HG02970 (cell line): ENCODE measurements around the gene LUM.

Experiments used
- ATAC-seq: cut with Tn5 transposase; IDR thresholded peaks from one replicate; pipeline ENCODE4 v1.9.1; 2021; ENCODE audit warnings: mild to moderate bottlenecking, moderate library complexity, moderate number of reproducible peaks; ENCODE audit not compliant: unreplicated experiment, low FRiP score

LUM gene

GRCh38 chr12:91078501-91078900 is 32.8 kb downstream of the LUM start:
- no peak for ATAC-seq

- no peak for ATAC-seq
Observed at GRCh38 chr12:91077228-91077954, 33.9 kb downstream of the LUM start.

- ATAC-seq = no peak
Observed at GRCh38 chr12:91074851-91075250, 36.4 kb downstream of the LUM start.

GRCh38 chr12:91074154-91074709 is 37.1 kb downstream of the LUM start:
- ATAC-seq = no peak

- ATAC-seq = no peak
Observed at GRCh38 chr12:91073426-91073825, 37.9 kb downstream of the LUM start.

GRCh38 chr12:91072931-91073330 is 38.4 kb downstream of the LUM start:
- ATAC-seq = no peak

- no peak for ATAC-seq
Observed at GRCh38 chr12:91070936-91071335, 40.4 kb downstream of the LUM start.

GRCh38 chr12:91065396-91065795 is 45.9 kb downstream of the LUM start:
- ATAC-seq = no peak

- no peak for ATAC-seq
Observed at GRCh38 chr12:91064640-91065039, 46.7 kb downstream of the LUM start.

GRCh38 chr12:91061091-91061490 is 50.2 kb downstream of the LUM start:
- no peak for ATAC-seq

- no peak for ATAC-seq
Observed at GRCh38 chr12:91059211-91059610, 52.1 kb downstream of the LUM start.

GRCh38 chr12:91058786-91059185 is 52.5 kb downstream of the LUM start:
- no peak for ATAC-seq

- no peak for ATAC-seq
Observed at GRCh38 chr12:91057368-91058165, 53.7 kb downstream of the LUM start, which contains the start of gene KERA. Gene KERA, minus strand, starts transcription at chr12:91058024. Its CDS starts 1,743 bp downstream, at chr12:91056281.

- no peak for ATAC-seq
Observed at GRCh38 chr12:91056488-91056887, 54.8 kb downstream of the LUM start.

GRCh38 chr12:91055976-91056375 is 55.3 kb downstream of the LUM start:
- ATAC-seq = no peak

- no peak for ATAC-seq
Observed at GRCh38 chr12:91053951-91054715, 57.2 kb downstream of the LUM start.
